ENCODE results near the gene FGF12.

The FGF12 gene

DNA sequence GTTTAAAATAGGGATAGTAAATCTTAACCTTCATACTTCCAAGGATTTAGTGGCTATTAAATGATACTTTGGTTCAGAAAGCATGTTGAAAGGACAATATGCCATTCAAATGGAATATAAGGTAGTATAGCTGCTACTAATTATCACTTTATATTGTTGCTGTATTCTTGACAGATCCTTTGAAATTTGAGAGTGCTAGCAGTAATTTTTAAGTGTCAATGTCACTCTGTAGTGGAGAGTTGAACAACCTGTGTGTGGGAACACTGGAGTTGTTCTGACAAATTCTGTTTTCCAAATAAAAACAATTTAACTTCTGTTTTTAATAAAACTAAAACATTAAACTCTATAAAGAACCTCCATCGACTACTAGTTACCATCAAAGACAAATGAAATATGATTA is 565.7 kb downstream of the FGF12 start:
- TF ChIP-seq, protein P1, sequence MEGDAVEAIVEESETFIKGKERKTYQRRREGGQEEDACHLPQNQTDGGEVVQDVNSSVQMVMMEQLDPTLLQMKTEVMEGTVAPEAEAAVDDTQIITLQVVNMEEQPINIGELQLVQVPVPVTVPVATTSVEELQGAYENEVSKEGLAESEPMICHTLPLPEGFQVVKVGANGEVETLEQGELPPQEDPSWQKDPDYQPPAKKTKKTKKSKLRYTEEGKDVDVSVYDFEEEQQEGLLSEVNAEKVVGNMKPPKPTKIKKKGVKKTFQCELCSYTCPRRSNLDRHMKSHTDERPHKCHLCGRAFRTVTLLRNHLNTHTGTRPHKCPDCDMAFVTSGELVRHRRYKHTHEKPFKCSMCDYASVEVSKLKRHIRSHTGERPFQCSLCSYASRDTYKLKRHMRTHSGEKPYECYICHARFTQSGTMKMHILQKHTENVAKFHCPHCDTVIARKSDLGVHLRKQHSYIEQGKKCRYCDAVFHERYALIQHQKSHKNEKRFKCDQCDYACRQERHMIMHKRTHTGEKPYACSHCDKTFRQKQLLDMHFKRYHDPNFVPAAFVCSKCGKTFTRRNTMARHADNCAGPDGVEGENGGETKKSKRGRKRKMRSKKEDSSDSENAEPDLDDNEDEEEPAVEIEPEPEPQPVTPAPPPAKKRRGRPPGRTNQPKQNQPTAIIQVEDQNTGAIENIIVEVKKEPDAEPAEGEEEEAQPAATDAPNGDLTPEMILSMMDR (IDR thresholded peaks at IDR 0.05): no peak

GRCh38 chr3:192156382-192156781 is 571.0 kb downstream of the FGF12 start:
- TF ChIP-seq, protein P1 (IDR thresholded peaks at IDR 0.05): no peak

GRCh38 chr3:192155194-192155593 is 572.1 kb downstream of the FGF12 start:
- TF ChIP-seq, protein P1 (IDR thresholded peaks at IDR 0.05): no peak

- TF ChIP-seq, protein P1 (IDR thresholded peaks at IDR 0.05): no peak
These were observed 594.1 kb downstream of the FGF12 start for GRCh38 chr3:192133271-192133670.

DNA sequence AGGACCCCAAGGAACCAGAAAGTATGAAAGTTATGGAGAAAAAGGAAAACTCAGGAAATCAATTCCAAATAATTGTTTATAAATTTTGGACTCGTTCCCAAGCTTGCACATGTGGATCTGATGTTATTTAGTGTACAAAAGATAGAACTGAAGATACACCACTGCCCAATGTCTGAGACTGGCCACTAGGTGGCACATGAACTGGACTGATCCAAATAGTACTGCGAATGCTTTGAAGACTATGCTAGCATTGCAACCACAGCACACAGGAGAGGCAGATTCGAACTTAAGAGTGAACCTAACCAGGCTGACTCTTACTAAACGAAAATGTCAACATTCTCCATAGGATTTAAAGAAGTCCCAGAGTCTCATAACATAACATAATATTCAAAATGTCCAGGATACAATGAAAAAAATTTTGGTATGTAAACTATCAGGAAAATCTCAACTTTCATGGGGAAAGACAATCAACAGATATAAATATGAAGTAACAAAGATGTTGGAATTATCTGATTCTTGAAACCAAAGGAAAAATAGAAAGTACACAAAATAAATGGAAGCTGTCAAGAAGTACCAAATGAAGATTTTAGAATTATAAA is 596.7 kb downstream of the FGF12 start:
- TF ChIP-seq, protein P1 (IDR thresholded peaks at IDR 0.05): peak; percentile 86

DNA sequence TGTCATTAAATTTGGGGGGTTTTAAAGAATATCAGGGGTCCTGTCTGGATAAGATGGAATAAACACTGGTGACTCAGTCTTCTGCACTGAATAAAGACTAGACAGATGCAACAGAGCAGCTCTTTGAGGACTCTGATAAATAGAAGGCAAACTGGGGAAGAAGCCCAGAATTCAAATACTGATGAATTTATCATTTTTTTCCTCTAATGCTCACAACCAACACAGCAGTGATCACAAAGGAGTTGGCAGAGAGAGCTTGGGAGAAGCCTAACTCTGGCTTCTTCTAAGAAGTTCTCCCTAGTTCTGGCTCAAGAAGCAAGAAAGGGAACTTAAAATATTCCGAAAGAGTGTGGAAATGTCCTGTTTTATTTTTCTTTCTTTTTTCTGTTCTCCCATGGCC is 597.8 kb downstream of the FGF12 start:
- TF ChIP-seq, protein P1 (IDR thresholded peaks at IDR 0.05): no peak

- TF ChIP-seq, protein P1 (IDR thresholded peaks at IDR 0.05): no peak
These were observed 598.4 kb downstream of the FGF12 start for GRCh38 chr3:192128922-192129321.

GRCh38 chr3:192128060-192128459 is 599.3 kb downstream of the FGF12 start:
- TF ChIP-seq, protein P1 (IDR thresholded peaks at IDR 0.05): no peak
